ENCODE data around the gene HMBS.

DNA sequence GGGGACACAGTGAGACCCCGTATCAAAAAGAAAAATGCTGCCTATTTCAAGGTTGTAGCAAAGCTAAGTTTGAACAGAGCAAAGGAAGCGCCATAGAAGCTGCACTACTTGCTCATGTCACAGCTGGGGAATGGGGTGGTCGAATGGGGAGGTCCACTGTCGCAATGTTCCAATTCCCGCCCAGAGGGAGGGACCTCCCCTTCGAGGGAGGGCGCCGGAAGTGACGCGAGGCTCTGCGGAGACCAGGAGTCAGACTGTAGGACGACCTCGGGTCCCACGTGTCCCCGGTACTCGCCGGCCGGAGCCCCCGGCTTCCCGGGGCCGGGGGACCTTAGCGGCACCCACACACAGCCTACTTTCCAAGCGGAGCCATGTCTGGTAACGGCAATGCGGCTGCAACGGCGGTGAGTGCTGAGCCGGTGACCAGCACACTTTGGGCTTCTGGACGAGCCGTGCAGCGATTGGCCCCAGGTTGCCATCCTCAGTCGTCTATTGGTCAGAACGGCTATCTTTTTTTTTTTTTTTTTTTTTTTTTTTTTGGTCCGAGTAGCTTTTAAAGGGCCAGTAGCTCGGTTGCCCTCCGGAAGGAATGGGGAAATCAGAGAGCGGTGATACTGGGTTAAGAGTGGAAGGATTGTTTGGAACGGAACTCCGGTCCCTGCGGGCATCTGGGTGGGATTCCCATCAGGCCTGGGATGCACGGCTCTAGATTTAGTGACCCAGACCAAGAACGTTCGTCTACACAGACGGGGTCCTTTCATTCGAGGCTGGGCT lies at the start of gene HMBS:
- peak; percentile 20 to 49 for TF ChIP-seq POLR2A (IDR thresholded peaks at IDR 0.05)
- TF ChIP-seq, protein P1, sequence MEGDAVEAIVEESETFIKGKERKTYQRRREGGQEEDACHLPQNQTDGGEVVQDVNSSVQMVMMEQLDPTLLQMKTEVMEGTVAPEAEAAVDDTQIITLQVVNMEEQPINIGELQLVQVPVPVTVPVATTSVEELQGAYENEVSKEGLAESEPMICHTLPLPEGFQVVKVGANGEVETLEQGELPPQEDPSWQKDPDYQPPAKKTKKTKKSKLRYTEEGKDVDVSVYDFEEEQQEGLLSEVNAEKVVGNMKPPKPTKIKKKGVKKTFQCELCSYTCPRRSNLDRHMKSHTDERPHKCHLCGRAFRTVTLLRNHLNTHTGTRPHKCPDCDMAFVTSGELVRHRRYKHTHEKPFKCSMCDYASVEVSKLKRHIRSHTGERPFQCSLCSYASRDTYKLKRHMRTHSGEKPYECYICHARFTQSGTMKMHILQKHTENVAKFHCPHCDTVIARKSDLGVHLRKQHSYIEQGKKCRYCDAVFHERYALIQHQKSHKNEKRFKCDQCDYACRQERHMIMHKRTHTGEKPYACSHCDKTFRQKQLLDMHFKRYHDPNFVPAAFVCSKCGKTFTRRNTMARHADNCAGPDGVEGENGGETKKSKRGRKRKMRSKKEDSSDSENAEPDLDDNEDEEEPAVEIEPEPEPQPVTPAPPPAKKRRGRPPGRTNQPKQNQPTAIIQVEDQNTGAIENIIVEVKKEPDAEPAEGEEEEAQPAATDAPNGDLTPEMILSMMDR (IDR thresholded peaks at IDR 0.05 in 4 of 5, conservative IDR thresholded peaks at IDR 0.05 in 1 of 5), result no peak

Data from gastrocnemius medialis (tissue), 4 donors.